Glutamatergic neuron (in vitro differentiated cells): ENCODE measurements around the gene ZFP69. TPM values are rescaled to one million over a fixed set of nuclear protein-coding genes. Genes with fewer than 3 reads are reported as not detected.

Experiments used
- DNase-seq: peaks from one replicate; pipeline ENCODE4 v3.0.0; 2022
- H3K27ac Mint-ChIP-seq: one replicate; pipeline ENCODE4 v1.8.0; 2020; ENCODE audit warnings: mild to moderate bottlenecking, mixed read lengths, inconsistent platforms; ENCODE audit not compliant: unreplicated experiment
- H3K27me3 Mint-ChIP-seq: one replicate; pipeline ENCODE4 v1.8.0; 2020; ENCODE audit warnings: mild to moderate bottlenecking, moderate library complexity, mixed read lengths, inconsistent platforms; ENCODE audit not compliant: unreplicated experiment
- H3K36me3 Mint-ChIP-seq: one replicate; pipeline ENCODE4 v1.8.0; 2020; ENCODE audit warnings: mild to moderate bottlenecking, mixed read lengths, inconsistent platforms; ENCODE audit not compliant: unreplicated experiment
- H3K4me1 Mint-ChIP-seq: one replicate; pipeline ENCODE4 v1.8.0; 2020; ENCODE audit warnings: mild to moderate bottlenecking, low read depth, mixed read lengths, inconsistent platforms; ENCODE audit not compliant: unreplicated experiment
- H3K4me3 Mint-ChIP-seq: one replicate; pipeline ENCODE4 v1.8.0; 2020; ENCODE audit warnings: mild to moderate bottlenecking, mixed read lengths, inconsistent platforms; ENCODE audit not compliant: unreplicated experiment
- H3K9me3 Mint-ChIP-seq: one replicate; pipeline ENCODE4 v1.8.0; 2020; ENCODE audit warnings: mild to moderate bottlenecking, moderate library complexity, mixed read lengths, inconsistent platforms; ENCODE audit not compliant: unreplicated experiment
- CTCF ChIP-seq: fragments of 200-600 bp; sonication (generic); IDR thresholded peaks from one replicate; pipeline ENCODE4 v1.5.0; 2021; ENCODE audit not compliant: partially characterized antibody, unreplicated experiment
- total RNA-seq: library from RNA; stranded (reverse); fragmentation: NEBNext Ultra II Directional; extraction: Animal tissue kit (Norgen Biotek cat#: 25700); gene quantifications from one replicate; pipeline ENCODE4 v1.2.1, GENCODE V29; 2021; ENCODE audit not compliant: unreplicated experiment

The ZFP69 gene
- total RNA-seq, 1 donor from 2014 or later, result 5.0 TPM

GRCh38 chr1:40531381-40532061 lies 54.4 kb downstream of the ZFP69 start, which contains the start of gene ZNF684:
ZNF684 (plus strand) TSS chr1:40531637; CDS start chr1:40533167, 1,530 bp downstream.
- peak within 1 kb of the TSS; percentile 99 for H3K4me3 Mint-ChIP-seq
- H3K9me3 Mint-ChIP-seq, result peaks cover 3% of the 10 kb centered on the region
- H3K36me3 Mint-ChIP-seq, result peaks cover 6% of the 10 kb centered on the region
- DNase-seq, result peak; percentile 77
- TF ChIP-seq CTCF, result no peak
- peaks cover 4% of the 10 kb centered on the region for H3K27me3 Mint-ChIP-seq
- H3K27ac Mint-ChIP-seq, result peak within 1 kb of the TSS; percentile 88
- peaks cover 3% of the 10 kb centered on the region for H3K4me1 Mint-ChIP-seq

- no peak for TF ChIP-seq CTCF
- no peak overlapping the region for H3K27ac Mint-ChIP-seq
Measured at GRCh38 chr1:40532062-40532389, 54.9 kb downstream of the ZFP69 start.

GRCh38 chr1:40532844-40533424 lies 55.8 kb downstream of the ZFP69 start:
- peaks cover 4% of the 10 kb centered on the region for H3K27me3 Mint-ChIP-seq
- no peaks in the 10 kb centered on the region for H3K36me3 Mint-ChIP-seq
- H3K27ac Mint-ChIP-seq, result no peak overlapping the region
- no peak overlapping the region for H3K4me3 Mint-ChIP-seq
- H3K4me1 Mint-ChIP-seq, result peaks cover 3% of the 10 kb centered on the region
- DNase-seq, result no peak
- TF ChIP-seq CTCF, result peak; percentile 83
- peaks cover 3% of the 10 kb centered on the region for H3K9me3 Mint-ChIP-seq

More at GRCh38 chr1:40532062-40532389, 54.9 kb downstream of the ZFP69 start:
- Mint-ChIP-seq H3K9me3 (peaks cover 3% of the 10 kb centered on the region), H3K36me3 (peaks cover 6% of the 10 kb centered on the region), H3K4me1 (peaks cover 3% of the 10 kb centered on the region), H3K27me3 (peaks cover 4% of the 10 kb centered on the region), H3K4me3 (peak overlapping the region; percentile 99)
- no peak for DNase-seq

GRCh38 chr1:40534589-40534988 lies 57.5 kb downstream of the ZFP69 start:
- H3K4me3 Mint-ChIP-seq, result no peak overlapping the region
- peaks cover 4% of the 10 kb centered on the region for H3K27me3 Mint-ChIP-seq
- H3K36me3 Mint-ChIP-seq, result no peaks in the 10 kb centered on the region
- TF ChIP-seq CTCF, result no peak
- peaks cover 3% of the 10 kb centered on the region for H3K9me3 Mint-ChIP-seq
- H3K27ac Mint-ChIP-seq, result no peak overlapping the region
- DNase-seq, result no peak
- peaks cover 3% of the 10 kb centered on the region for H3K4me1 Mint-ChIP-seq

- Mint-ChIP-seq H3K36me3 (no peaks in the 10 kb centered on the region), H3K4me1 (peaks cover 3% of the 10 kb centered on the region), H3K9me3 (peaks cover 3% of the 10 kb centered on the region), H3K27me3 (peaks cover 3% of the 10 kb centered on the region), H3K4me3 (no peak overlapping the region), H3K27ac (no peak overlapping the region)
- no peak for DNase-seq
- TF ChIP-seq CTCF, result no peak
Measured at GRCh38 chr1:40535732-40536131, 58.6 kb downstream of the ZFP69 start.
